CD4-positive, alpha-beta T cell treated with Interleukin-6 at 100 ng/mL for 8 hours (primary cell): ENCODE results near the gene LOXL1.

Experiments used
- DNase-seq: peaks from one replicate; pipeline ENCODE4 v3.0.0-alpha.2; 2020; ENCODE audit warnings: mixed read lengths, low spot score

LOXL1 gene

GRCh38 chr15:73899197-73900094 lies 26.8 kb upstream of the LOXL1 start:
- DNase-seq: no peak

- no peak for DNase-seq
Observed at GRCh38 chr15:73900095-73900712, 26.1 kb upstream of the LOXL1 start.

- no peak for DNase-seq
Observed at GRCh38 chr15:73901126-73901810, 25.0 kb upstream of the LOXL1 start.

GRCh38 chr15:73902121-73903020 lies 23.9 kb upstream of the LOXL1 start:
- DNase-seq: no peak

GRCh38 chr15:73904026-73904815 lies 22.0 kb upstream of the LOXL1 start:
- DNase-seq: no peak

GRCh38 chr15:73905225-73905827 lies 20.9 kb upstream of the LOXL1 start:
- DNase-seq: no peak

GRCh38 chr15:73906346-73907034 lies 19.8 kb upstream of the LOXL1 start:
- DNase-seq: no peak

GRCh38 chr15:73907035-73907408 lies 19.2 kb upstream of the LOXL1 start:
- DNase-seq: no peak

- DNase-seq: peak; percentile 63
Observed at GRCh38 chr15:73908030-73908821, 18.0 kb upstream of the LOXL1 start.

GRCh38 chr15:73908822-73909122 lies 17.5 kb upstream of the LOXL1 start:
- DNase-seq: no peak

- no peak for DNase-seq
Observed at GRCh38 chr15:73909651-73910050, 16.6 kb upstream of the LOXL1 start.

GRCh38 chr15:73910522-73911303 lies 15.5 kb upstream of the LOXL1 start:
- no peak for DNase-seq

GRCh38 chr15:73912030-73912596 lies 14.1 kb upstream of the LOXL1 start:
- DNase-seq: no peak

- no peak for DNase-seq
Observed at GRCh38 chr15:73914145-73914544, 12.1 kb upstream of the LOXL1 start.

- DNase-seq: no peak
Observed at GRCh38 chr15:73915082-73915481, 11.2 kb upstream of the LOXL1 start.

GRCh38 chr15:73918784-73919183 lies 7.5 kb upstream of the LOXL1 start:
- no peak for DNase-seq

GRCh38 chr15:73919706-73920105 lies 6.6 kb upstream of the LOXL1 start:
- no peak for DNase-seq

- DNase-seq: no peak
Observed at GRCh38 chr15:73921254-73921925, 4.9 kb upstream of the LOXL1 start.
